HUES6 (cell line): ENCODE data around the gene CBLC.

Source experiments
- H3K27ac ChIP-seq: 2 replicates; pipeline ENCODE4 v1.7.0; 2013; ENCODE audit warnings: low read depth, mild to moderate bottlenecking, low read length, inconsistent platforms
- H3K27me3 ChIP-seq: 2 replicates; pipeline ENCODE4 v1.6.1; 2013; ENCODE audit warnings: low read length; ENCODE audit not compliant: control insufficient read depth, insufficient read depth
- H3K36me3 ChIP-seq: 2 replicates; pipeline ENCODE4 v1.6.1; 2013; ENCODE audit warnings: low read length; ENCODE audit not compliant: control insufficient read depth, insufficient read depth
- H3K4me1 ChIP-seq: 2 replicates; pipeline ENCODE4 v1.6.1; 2013; ENCODE audit warnings: low read length; ENCODE audit not compliant: control insufficient read depth, insufficient read depth
- H3K4me3 ChIP-seq: 2 replicates; pipeline ENCODE4 v1.5.1; 2013; ENCODE audit warnings: low read depth, low read length
- H3K9ac ChIP-seq: one replicate; pipeline ENCODE4 v1.6.1; 2013; ENCODE audit warnings: mild to moderate bottlenecking, low read length
- H3K9me3 ChIP-seq: 2 replicates; pipeline ENCODE4 v1.6.1; 2013; ENCODE audit warnings: low read depth, low read length; ENCODE audit not compliant: control insufficient read depth, insufficient read depth

Gene CBLC

DNA sequence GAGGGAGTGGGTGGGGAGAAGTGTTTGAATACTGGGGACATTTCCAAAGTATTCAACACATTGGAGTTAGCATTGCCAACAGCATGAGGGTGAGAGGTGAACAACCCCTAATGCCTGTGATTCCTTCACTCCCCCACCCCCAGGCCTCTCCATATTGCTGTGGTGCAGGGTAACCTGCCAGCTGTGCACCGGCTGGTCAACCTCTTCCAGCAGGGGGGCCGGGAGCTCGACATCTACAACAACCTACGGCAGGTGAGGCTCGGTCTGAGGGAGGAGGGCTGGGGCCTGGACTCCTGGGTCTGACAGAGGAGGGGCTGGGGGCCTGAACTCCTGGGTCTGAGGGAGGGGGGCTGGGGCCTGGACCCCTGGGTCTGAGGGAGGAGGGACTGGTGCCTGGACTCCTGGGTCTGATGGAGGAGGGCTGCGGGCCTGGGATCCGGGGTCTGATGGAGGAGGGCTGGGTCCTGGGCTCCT, 21.6 kb upstream of the CBLC start:
- Histone ChIP-seq H3K4me3 (no peak overlapping the region), H3K36me3 (no peaks in the 10 kb centered on the region; the same call in 1 of the 2 replicates), H3K27me3 (peaks cover 54% of the 10 kb centered on the region), H3K9me3 (no peaks in the 10 kb centered on the region), H3K27ac (no peak overlapping the region), H3K9ac (no peak overlapping the region), H3K4me1 (peaks cover 33% of the 10 kb centered on the region)

DNA sequence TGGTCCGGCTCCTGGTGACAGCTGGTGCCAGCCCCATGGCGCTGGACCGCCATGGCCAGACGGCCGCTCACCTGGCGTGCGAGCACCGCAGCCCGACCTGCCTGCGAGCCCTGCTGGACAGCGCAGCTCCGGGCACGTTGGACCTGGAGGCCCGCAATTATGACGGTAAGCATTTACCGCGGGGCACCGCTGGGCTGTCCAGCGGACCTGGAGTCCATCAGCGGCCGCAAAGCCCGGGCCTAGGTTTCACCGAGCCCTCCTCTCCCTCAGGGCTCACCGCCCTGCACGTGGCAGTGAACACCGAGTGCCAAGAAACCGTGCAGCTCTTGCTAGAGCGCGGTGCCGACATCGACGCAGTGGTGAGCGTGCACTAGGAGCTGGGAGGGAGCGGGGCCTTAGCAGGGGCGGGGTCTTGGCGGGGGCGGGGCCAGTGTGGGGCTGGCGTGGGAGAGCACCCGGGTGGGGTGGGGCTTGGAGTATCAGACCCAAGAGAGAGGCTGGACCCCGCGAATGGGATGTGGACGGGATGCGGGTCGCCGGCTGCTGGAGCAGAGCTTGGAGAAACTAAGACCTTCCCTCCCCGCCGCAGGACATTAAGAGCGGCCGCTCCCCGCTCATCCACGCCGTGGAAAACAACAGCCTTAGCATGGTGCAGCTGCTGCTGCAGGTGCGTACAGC, 20.5 kb upstream of the CBLC start:
- Histone ChIP-seq H3K27me3 (peaks cover 51% of the 10 kb centered on the region), H3K27ac (no peak overlapping the region), H3K4me1 (peaks cover 33% of the 10 kb centered on the region), H3K9me3 (no peaks in the 10 kb centered on the region), H3K4me3 (peak overlapping the region; percentile 67), H3K36me3 (no peaks in the 10 kb centered on the region), H3K9ac (peak overlapping the region; percentile 63)

GRCh38 chr19:44757735-44758505, 19.8 kb upstream of the CBLC start:
- Histone ChIP-seq H3K4me1 (peaks cover 29% of the 10 kb centered on the region), H3K27me3 (peaks cover 44% of the 10 kb centered on the region), H3K9ac (peak overlapping the region; percentile 63), H3K4me3 (peak overlapping the region; percentile 67), H3K27ac (no peak overlapping the region), H3K9me3 (no peaks in the 10 kb centered on the region), H3K36me3 (no peaks in the 10 kb centered on the region)

GRCh38 chr19:44758596-44758995, 19.1 kb upstream of the CBLC start:
- Histone ChIP-seq H3K27me3 (peaks cover 40% of the 10 kb centered on the region), H3K27ac (no peak overlapping the region), H3K9me3 (no peaks in the 10 kb centered on the region), H3K4me3 (peak overlapping the region; percentile 67), H3K36me3 (no peaks in the 10 kb centered on the region), H3K4me1 (peaks cover 26% of the 10 kb centered on the region), H3K9ac (peak overlapping the region; percentile 29)

DNA sequence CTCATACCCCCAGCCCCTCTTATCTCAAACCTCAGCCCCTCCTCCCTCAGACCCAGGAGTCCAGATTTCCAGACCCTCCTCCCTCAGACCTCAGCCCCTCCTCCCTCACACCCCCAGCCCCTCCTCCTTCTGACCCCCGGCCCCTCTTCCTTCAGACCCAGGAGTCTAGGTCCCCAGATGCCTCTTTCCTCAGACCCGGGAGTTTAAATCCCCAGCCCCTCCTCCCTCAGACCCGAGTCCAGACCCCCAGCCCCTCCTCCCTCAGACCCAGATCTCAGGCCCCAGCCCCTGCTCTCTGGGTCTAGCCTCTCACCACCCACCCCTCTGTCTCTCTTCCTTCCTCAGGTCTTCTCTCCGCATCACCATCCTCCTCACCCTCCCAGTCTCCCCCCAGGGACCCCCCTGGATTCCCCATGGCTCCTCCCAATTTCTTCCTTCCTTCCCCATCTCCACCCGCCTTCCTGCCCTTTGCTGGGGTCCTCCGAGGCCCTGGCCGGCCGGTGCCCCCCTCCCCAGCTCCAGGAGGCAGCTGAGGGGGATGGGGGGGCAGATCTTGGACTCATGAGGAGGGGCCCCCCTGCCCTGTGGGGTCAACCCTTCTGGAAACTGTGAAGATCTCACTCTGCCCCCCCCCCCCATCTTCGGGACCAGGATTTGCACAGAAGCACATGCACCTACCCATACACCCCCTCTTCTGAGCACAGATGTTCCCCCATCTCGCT, 18.4 kb upstream of the CBLC start:
- Histone ChIP-seq H3K9ac (no peak overlapping the region), H3K4me3 (no peak overlapping the region), H3K27me3 (peaks cover 35% of the 10 kb centered on the region), H3K9me3 (no peaks in the 10 kb centered on the region), H3K27ac (no peak overlapping the region), H3K36me3 (no peaks in the 10 kb centered on the region), H3K4me1 (peaks cover 22% of the 10 kb centered on the region)

DNA sequence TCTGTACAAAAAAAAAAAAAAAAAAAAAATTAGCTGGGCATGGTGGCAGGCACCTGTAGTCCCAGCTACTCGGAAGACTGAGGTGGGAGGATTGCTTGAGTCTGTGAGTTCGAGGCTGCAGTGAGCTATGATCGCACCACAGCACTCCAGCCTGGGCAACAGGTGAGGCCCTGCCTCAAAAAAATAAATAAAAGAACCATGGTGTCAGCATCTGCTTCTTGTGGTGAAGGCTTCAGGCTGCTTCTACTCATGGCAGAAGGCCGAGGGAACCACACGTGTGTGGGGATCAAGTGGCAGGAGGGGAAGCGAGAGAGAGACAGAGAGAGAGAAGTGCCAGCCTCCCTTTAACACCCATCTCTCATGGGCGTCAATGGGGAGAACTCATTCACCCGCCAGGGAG, 15.7 kb upstream of the CBLC start:
- Histone ChIP-seq H3K36me3 (no peaks in the 10 kb centered on the region), H3K4me1 (peaks cover 10% of the 10 kb centered on the region; the same call in 1 of the 2 replicates), H3K27me3 (peaks cover 9% of the 10 kb centered on the region), H3K4me3 (no peak overlapping the region), H3K9me3 (no peaks in the 10 kb centered on the region), H3K9ac (no peak overlapping the region), H3K27ac (no peak overlapping the region)

DNA sequence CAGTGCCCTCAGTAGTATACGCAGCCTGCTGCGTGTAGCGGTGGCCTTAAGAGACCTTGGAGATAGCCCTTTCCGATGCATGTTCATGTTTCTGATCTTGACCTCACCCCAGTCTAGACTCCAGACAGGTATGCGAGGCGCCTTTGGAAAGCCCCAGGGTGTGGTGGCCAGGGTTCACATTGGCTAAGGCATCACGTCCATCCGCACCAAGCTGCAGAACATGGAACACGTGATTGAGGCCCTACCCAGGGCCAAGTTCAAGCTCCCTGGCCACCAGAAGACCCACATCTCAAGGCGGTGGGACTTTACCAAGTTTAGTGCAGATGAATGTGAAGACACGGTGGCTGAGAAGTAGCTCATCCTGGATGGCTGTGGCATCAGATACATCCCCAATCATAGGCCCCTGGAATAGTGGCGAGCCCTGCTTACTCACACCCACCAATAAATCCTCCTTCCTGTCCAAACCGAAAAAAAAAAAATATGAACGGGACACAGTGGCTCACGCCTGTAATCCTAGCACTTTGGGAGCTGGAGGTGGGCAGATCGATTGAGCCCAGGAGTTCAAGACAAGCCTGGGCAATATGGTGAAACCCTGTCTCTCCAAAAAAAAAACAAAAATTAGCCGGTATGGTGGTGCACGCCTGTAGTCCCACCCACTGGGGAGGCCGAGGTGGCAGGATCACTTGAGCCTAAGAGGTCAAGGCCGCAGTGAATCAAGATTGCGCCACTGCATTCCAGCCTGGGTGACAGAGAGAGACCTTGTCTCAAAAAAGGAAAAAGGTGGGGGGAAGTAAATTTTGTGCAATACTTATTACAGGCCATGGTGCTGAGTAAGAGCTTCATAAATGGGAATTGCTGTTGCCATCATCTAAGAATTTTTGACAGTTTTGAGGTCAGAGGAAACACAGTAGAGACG, 12.4 kb upstream of the CBLC start:
- H3K4me1 ChIP-seq = no peaks in the 10 kb centered on the region
- H3K27me3 ChIP-seq = no peaks in the 10 kb centered on the region
- no peak overlapping the region for H3K4me3 ChIP-seq
- H3K36me3 ChIP-seq = no peaks in the 10 kb centered on the region
- H3K9me3 ChIP-seq = peaks cover 9% of the 10 kb centered on the region
- H3K27ac ChIP-seq = no peak overlapping the region
- no peak overlapping the region for H3K9ac ChIP-seq

DNA sequence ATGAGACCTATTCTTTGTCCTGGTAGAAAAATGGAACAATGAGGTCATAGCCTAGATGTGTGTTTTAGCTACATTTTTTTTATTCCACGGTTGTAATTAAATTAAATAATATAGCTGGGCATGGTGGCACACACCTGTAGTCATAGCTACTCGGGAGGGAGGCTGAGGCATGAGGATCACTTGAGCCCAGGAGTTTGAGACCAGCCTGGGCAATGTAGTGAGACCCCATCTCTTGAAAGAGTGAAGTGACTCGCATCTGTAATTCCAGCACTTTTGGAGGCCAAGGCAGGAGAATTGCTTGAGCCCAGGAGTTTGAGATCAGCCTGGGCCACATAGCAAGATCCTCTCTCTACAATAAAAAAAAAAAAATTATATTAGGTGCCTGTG, 11.7 kb upstream of the CBLC start:
- Histone ChIP-seq H3K27me3 (no peaks in the 10 kb centered on the region), H3K36me3 (no peaks in the 10 kb centered on the region), H3K4me3 (no peak overlapping the region), H3K9me3 (peaks cover 9% of the 10 kb centered on the region), H3K9ac (no peak overlapping the region), H3K4me1 (0 out of 2 replicates have a peak, but pooled peaks cover 2% of the 10 kb centered on the region), H3K27ac (no peak overlapping the region)

DNA sequence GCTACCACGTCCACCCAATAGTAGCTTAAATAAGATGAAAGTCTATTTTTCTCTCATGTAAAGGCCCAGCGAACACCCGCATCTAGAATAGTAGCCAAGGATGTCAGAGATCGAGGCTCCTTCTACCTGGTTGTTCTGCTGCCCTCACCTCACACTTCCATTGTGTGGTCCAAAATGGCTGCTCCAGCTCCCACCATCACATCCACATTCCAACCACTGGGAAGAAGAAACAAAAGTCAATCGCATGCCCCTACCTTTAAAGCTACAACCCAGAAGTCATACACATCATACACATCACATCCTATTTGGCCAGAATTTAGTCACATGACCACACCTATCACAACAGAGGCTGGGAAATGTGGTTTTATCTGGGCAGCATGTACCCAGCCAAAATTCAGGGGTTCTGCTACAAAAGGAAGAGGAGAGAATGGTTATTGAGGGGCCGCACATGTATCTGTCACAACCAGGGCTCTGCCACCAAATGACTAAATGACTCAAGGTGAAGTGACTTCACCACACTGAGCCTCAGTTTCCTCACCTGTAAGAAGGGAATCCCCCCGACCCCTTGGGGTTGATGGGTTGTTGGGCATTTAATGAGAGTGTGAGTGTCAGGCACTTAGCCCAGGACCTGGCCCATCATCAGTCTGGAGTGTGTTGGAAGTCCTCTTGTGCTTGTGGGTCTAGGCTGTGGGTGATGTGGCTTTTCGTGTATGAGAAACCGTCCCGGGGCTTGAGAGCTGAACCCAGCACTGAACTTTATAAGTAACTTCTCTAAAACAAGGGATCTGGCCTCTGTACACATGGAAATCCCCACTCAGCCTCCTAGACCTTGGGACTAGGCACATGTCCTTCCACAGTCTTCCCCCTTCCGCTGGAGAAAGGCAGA, 10.2 kb upstream of the CBLC start:
- Histone ChIP-seq H3K4me1 (0 out of 2 replicates have a peak, but pooled peaks cover 3% of the 10 kb centered on the region), H3K36me3 (no peaks in the 10 kb centered on the region), H3K27me3 (no peaks in the 10 kb centered on the region), H3K9me3 (peaks cover 9% of the 10 kb centered on the region), H3K27ac (no peak overlapping the region), H3K9ac (no peak overlapping the region), H3K4me3 (no peak overlapping the region)
